Measurements from ENCODE around the gene NTSR2.

The NTSR2 gene

DNA sequence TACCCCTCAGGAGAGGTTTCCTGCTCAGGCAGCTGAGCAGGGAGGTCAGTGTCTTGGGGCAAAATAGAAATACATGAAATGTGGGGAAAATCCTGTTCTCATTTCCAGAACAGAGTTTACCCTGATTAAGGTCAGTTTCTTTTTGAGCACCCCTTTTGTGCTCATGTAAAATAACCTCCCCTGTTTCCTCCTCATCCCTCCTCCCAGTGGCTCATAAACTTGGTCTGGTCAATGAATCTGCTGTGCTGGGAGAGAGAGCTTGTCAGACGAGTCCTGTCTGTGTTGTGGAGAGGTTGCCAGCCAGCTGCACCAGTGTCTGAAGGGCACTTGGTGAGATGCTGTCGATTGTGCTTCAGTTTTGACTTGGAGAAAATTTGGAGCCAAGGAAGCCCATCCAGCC, 48.6 kb downstream of the NTSR2 start:
- no peak for DNase-seq

DNA sequence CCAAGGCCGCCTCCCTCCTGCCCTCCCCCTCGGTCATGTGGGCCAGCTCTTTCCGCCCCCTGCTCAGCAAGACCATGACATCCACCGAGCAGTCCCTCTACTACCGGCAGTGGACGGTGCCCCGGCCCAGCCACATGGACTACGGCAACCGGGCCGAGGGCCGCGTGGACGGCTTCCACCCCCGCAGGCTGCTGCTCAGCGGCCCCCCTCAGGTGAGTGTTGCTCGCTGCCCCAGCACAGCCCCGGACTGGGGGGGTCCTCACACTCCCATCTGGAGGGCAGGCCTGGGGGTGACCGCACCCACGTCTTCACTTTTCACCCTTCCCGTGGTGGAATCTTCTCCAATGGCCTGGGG, 51.3 kb downstream of the NTSR2 start:
- DNase-seq, result no peak

DNA sequence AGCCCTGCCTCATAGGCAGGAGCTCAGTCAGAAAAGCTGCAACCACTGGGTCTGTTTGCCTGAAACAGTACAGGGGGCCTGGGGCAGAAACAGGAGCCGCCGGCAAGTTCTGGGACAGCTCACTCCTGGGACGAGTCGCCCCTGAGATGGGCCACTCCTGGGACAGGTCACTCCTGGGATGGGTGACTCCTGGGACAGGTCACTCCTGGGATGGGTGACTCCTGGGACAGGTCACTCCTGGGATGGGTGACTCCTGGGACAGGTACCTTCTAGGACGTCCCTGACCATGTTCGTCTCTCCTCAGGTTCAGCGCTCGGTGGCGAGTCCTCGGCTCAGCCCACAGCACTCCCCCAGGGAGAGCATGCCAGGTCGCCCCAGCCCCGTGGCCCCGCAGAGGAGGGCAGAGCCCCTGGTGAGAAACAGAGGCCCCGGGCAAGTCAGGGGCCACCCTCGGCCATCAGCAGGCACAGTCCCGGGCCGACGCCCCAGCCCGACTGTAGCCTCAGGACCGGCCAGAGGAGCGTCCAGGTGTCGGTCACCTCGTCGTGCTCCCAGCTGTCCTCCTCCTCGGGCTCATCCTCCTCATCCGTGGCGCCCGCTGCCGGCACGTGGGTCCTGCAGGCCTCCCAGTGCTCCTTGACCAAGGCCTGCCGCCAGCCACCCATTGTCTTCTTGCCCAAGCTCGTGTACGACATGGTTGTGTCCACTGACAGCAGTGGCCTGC, 51.8 kb downstream of the NTSR2 start:
- no peak for DNase-seq

DNA sequence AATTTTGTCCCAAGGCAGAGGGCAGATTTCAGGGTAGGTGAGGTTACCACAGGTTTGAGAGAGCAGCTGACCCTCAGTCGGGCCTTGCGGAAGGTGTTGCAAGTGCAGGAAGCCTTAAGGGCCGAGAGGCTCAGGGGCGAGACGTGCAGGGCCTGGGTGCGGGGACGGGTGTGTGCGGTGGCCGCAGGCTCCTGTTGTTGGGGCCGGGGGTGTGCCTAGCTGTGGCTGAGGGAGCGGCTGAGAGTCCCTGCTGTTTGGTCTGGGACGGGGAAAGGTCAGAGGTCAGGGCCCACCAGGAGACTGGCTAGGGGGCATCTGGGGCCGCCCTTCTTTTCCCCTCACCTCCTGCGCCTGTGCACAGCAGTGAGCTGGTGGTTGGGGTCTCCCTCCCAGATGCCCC, 52.5 kb downstream of the NTSR2 start:
- no peak for DNase-seq

DNA sequence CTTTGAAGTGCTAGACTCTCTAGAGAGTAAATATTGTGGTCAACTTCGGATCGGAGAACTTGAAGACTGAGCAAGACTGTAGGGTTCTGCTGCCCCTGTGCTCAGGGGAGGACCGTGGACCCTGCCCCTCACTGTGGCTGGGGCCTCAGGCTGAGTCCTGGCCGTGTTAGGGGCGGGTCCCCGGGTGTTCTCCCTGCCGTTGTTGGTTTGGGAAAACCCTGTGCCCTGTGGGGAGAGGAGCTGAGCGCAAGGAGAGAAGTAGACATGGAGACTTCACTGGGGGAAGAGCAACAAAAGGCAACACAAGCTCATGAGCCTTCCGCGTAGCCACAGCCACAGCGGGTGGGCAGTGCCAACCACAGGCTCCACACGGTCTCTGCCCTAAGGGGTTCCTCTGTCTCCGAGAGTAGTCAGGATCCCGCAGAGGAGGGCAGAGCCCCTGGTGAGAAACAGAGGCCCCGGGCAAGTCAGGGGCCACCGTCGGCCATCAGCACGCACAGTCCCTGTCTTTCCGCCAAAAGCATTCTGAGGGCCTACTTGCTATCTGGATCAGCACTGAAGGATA, 53.1 kb downstream of the NTSR2 start:
- no peak for DNase-seq

DNA sequence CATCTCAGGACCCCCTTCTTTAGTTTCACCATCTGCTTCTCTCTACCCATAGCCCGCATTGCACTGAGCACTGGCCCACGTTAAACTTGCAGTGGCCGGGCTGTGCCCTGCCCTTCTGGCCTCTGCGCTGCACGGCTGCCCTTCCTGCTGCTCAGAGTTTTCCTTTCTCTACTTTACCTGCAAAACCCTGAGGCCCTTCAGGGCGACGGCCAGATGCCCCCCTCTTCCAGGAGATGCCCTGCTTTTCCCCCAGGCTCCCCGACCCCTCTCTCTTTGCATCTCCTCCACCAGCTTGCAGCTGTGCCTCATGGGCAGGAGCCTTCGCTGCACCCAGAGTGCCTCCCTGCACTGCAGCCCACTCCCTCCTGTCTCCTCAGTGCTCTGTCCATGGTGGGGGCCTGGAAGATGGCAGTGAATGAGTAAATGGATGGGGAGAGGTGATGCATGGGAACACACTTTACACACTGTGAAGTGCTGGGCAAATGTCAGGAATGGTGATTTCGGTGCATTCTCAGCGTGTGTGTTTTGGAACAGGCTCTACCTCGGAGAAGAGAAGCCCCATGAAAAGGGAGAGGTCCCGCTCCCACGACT, 53.8 kb downstream of the NTSR2 start:
- no peak for DNase-seq

DNA sequence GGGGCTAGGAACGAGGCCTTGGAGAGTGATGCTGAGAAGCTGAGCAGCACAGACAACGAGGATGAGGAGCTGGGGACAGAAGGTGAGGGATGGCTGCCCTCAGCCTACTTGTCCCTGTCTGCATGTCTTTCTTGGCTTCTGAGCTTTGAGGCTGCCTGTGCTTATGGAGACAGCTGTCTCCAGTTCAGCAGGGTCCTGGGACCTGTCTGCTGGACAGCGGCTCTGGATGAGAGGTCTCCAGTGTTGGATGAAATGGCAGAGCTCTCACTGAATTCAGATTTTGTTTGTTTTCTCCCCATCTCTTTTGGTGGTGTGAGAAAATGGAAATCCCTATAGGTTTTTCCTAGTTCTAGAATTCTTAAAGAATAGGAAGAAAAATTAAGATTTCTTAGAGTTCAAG, 54.8 kb downstream of the NTSR2 start:
- DNase-seq, result no peak

DNA sequence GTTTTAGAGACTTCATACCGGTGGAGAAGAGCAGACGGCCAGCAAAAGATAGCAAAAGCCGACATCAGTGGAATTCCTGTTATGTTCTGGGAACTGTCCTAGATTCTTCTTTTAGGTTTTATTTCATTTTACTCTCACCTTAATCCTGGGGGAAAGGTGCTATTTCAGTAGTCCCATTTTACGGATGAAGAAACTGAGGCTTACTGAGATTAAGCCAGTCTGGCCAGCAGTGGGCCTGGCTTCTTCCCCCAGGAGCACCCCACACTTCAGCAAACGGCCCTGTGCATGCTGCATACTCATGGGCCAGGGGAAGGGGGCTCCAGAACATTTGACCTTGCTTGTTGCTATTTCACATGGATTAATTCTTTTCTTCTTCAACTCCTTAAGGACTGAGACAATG, 56.7 kb downstream of the NTSR2 start:
- no peak for DNase-seq

DNA sequence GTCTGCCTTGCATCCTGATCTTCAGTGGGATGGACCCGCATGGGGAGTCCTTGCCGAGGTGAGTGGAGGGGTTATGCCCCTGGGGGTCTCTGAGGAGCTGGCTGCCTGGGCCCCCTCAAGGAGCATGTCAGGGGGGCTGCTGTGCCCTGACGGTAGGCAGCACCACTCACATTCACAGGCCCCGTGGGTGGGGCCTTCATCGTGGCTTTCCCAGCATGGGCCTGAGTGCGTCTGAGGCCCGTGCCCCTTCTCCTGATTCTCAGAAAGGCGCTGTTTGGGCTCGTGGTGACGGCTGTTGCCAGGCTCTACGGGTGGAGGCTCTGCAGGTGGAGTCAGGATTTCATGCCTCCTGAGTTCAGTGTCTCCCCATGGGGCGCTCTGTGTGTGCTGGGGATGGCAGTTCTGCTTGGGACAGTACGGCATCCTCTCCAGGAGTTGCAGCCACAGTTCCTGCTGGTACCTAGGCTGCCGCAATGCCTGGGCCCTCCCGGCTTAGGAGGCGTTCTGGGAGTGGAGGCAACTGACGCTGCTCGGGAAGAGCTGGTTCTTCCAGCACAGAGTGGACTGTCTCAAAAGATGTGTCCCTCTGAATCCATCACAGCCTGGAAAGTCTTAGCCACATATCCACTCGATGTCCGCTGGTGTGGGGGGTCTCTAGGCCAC, 57.3 kb downstream of the NTSR2 start:
- no peak for DNase-seq

DNA sequence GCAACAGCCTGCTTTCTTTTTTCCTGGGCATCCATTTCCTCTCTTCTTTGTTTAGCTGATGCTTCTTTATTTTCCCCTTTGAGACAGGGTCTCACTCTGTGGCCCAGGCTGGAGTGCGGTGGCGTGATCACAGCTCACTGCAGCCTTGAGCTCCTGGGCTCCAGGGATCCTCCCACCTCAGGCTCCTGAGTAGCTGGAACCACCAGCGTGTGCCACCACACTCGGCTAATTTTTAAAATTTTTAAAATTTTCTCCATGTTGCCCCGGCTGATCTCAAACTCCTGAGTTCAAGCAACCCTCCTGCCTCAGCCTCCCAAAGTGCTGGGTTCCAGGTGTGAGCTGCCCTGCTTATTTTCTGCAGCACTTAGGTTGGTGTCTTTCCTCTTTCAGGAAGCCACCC, 58.7 kb downstream of the NTSR2 start:
- no peak for DNase-seq

DNA sequence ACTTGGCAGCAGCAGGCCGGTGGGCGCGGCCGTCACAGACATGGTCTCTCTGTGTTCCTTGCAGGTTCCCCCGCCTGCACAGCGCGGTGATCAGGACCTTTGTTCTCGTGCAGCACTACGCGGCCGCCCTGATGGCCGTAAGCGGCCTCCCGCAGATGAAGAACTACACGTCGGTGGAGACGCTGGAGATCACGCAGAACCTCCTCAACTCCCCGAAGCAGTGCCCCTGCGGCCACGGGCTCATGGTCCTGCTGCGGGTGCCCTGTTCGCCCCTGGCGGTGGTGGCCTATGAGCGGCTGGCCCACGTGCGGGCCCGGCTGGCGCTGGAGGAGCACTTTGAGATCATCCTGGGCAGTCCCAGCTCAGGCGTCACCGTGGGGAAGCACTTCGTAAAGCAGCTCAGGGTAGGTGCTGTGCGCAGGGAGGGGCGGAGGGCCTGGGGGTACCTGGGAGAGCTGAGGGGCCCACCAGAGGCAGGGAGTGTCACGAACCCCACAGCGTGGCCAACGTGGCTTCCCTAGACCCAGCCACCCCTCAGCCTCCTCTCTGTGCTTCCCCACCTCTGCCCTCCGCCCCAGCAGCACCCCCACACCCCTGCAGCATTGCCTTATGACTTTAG, 59.3 kb downstream of the NTSR2 start:
- DNase-seq, result no peak
